Caco-2 (cell line): ENCODE data around the gene SLC4A7. TPM values are rescaled to one million over a fixed set of nuclear protein-coding genes. Genes with fewer than 3 reads are reported as not detected.
"Not testable (repeated sequence)": the region's sequence is repeated elsewhere in the genome, so short reads cannot be mapped to it uniquely, and the experiment has no call there.

ENCODE experiments used
- BruUV-seq: library from RNA; stranded (reverse); fragments of 400-500 nt; replicated peaks from 2 replicates; lab custom pipeline; 2021; lab: Mats Ljungman, UMichigan
- CTCF ChIA-PET: fragments of 300-600 bp; sonication (Branson Sonifier 250); formaldehyde crosslinking; loops from one replicate; lab custom pipeline; 2022; ENCODE audit warnings: antibody characterized with exemption; lab: Charles Lee
- POLR2A ChIA-PET: fragments of 300-600 bp; sonication (Branson Sonifier 250); formaldehyde crosslinking; loops from one replicate; lab custom pipeline; 2022; ENCODE audit warnings: antibody characterized with exemption; lab: Charles Lee
- DNase-seq, 2 experiments: peaks; one replicate each; pipeline versions ENCODE4 v3.0.0 to v3.0.0-alpha.2; 2020 to 2022
- H3K27me3 ChIP-seq: replicated peaks from 2 replicates; pipeline ENCODE4 v1.6.0; 2011; ENCODE audit warnings: low read length; ENCODE audit not compliant: control insufficient read depth, insufficient read depth
- H3K36me3 ChIP-seq: 2 replicates; pipeline ENCODE4 v1.5.1; 2011; ENCODE audit warnings: low read length; ENCODE audit not compliant: control insufficient read depth, insufficient read depth
- H3K4me1 ChIP-seq: fragments of 250-450 bp; sonication (Bioruptor Pico); 2 replicates; pipeline ENCODE4 v1.5.1; 2020; ENCODE audit warnings: mild to moderate bottlenecking
- H3K4me3 ChIP-seq: 2 replicates; pipeline ENCODE4 v1.5.1; 2011; ENCODE audit warnings: low read depth, mild to moderate bottlenecking, control low read depth, low read length
- H3K9me3 ChIP-seq: fragments of 250-450 bp; sonication (Bioruptor Pico); 2 replicates; pipeline ENCODE4 v1.5.1; 2020; ENCODE audit warnings: mild to moderate bottlenecking, moderate library complexity
- H3K27ac Mint-ChIP-seq: one replicate; pipeline ENCODE4 v1.8.0; 2022; ENCODE audit warnings: mixed read lengths; ENCODE audit not compliant: unreplicated experiment
- H3K27me3 Mint-ChIP-seq: one replicate; pipeline ENCODE4 v1.8.0; 2022; ENCODE audit warnings: mixed read lengths; ENCODE audit not compliant: insufficient read depth, unreplicated experiment
- H3K36me3 Mint-ChIP-seq: one replicate; pipeline ENCODE4 v1.8.0; 2022; ENCODE audit warnings: mild to moderate bottlenecking, mixed read lengths; ENCODE audit not compliant: insufficient read depth, unreplicated experiment
- H3K4me1 Mint-ChIP-seq: one replicate; pipeline ENCODE4 v1.8.0; 2022; ENCODE audit warnings: low read depth, mixed read lengths; ENCODE audit not compliant: unreplicated experiment
- H3K4me3 Mint-ChIP-seq: one replicate; pipeline ENCODE4 v1.8.0; 2022; ENCODE audit warnings: mild to moderate bottlenecking, moderate library complexity, mixed read lengths; ENCODE audit not compliant: unreplicated experiment
- H3K9me3 Mint-ChIP-seq: one replicate; pipeline ENCODE4 v1.8.0; 2022; ENCODE audit warnings: mixed read lengths; ENCODE audit not compliant: unreplicated experiment
- intact Hi-C: fragments of 100-400 bp; cut with micrococcal nuclease; formaldehyde crosslinking; loops from one replicate; pipeline ENCODE4 v1.10.0; 2022; ENCODE audit not compliant: unreplicated experiment
- total RNA-seq: library from RNA; stranded (reverse); gene quantifications from 2 replicates; pipeline ENCODE4 v1.2.3, GENCODE V29; 2022
- TF ChIP-seq, protein P1 (sequence below), 2 experiments: fragments of 200-600 bp in 1 of 2; IDR thresholded peaks; 1 replicate in 1 of 2; 2 replicates in 1 of 2; pipeline versions ENCODE4 v1.5.1 to v1.8.0; 2011 to 2022; ENCODE audit warnings: antibody characterized with exemption in 1 of 2, control low read depth in 1 of 2, inconsistent platforms in 1 of 2, low read depth in 1 of 2, low read length in 1 of 2, mild to moderate bottlenecking in 1 of 2, moderate library complexity in 1 of 2; ENCODE audit not compliant: insufficient read depth in 1 of 2, severe bottlenecking in 1 of 2, unreplicated experiment in 1 of 2

Gene SLC4A7
- total RNA-seq, 1 experiment from 2014 or later, result 14.9 TPM

DNA sequence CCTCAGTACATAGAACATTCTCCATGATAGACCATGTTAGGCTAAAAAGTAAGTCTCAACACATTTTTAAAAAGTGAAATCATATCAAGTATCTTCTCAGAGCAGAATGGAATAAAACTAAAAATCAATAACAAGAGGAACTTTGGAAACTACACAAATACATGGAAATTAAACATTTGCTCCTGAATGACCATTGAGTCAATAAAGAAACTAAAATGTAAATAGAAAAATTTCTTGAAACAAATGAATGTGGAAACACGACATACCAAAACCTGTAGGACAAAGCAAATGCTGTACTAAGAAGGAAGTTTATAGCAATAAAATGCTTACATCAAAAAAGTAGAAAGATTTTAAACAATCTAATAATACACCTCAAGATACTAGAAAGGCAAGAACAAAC, 148.6 kb downstream of the SLC4A7 start:
- ChIA-PET POLR2A (no interaction called here), CTCF (no interaction called here)
- Histone ChIP-seq H3K4me1 (no peaks in the 10 kb centered on the region), H3K9me3 (no peaks in the 10 kb centered on the region), H3K36me3 (no peaks in the 10 kb centered on the region), H3K4me3 (no peak overlapping the region), H3K27me3 (no peaks in the 10 kb centered on the region)
- H3K4me3 Mint-ChIP-seq, result no peak overlapping the region
- TF ChIP-seq, protein P1, sequence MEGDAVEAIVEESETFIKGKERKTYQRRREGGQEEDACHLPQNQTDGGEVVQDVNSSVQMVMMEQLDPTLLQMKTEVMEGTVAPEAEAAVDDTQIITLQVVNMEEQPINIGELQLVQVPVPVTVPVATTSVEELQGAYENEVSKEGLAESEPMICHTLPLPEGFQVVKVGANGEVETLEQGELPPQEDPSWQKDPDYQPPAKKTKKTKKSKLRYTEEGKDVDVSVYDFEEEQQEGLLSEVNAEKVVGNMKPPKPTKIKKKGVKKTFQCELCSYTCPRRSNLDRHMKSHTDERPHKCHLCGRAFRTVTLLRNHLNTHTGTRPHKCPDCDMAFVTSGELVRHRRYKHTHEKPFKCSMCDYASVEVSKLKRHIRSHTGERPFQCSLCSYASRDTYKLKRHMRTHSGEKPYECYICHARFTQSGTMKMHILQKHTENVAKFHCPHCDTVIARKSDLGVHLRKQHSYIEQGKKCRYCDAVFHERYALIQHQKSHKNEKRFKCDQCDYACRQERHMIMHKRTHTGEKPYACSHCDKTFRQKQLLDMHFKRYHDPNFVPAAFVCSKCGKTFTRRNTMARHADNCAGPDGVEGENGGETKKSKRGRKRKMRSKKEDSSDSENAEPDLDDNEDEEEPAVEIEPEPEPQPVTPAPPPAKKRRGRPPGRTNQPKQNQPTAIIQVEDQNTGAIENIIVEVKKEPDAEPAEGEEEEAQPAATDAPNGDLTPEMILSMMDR (IDR thresholded peaks at IDR 0.05; ENCODE audit: insufficient read depth in 1 of 2, low read depth in 1 of 2, low read length in 1 of 2, severe bottlenecking in 1 of 2, unreplicated experiment in 1 of 2), result no peak
- no TSS peak for BruUV-seq
- H3K27me3 Mint-ChIP-seq, result no peaks in the 10 kb centered on the region
- no peak for DNase-seq
- no peaks in the 10 kb centered on the region for H3K36me3 Mint-ChIP-seq
- H3K9me3 Mint-ChIP-seq, result no peaks in the 10 kb centered on the region
- intact Hi-C loops, result no loop called here
- no peak overlapping the region for H3K27ac Mint-ChIP-seq
- H3K4me1 Mint-ChIP-seq, result no peaks in the 10 kb centered on the region

DNA sequence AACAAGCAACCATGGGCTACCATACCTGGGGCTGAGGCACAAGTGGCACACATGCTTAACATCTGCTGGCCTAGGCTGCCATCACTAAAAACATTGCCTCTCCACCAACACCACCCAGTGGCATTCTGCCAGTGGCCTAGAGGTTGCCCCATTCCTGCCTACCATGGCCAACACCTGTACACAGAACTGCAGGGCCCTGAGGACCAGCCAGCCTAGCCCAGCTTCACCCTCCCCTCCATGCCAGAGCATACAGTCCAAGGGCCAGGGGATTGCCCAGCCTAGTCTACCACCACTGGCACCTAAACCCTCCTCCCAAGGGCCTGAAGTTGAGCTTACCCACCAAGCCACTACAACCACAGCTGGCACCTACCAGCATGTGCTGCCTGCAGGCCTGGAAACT, 150.3 kb downstream of the SLC4A7 start:
- TF ChIP-seq, protein P1 (IDR thresholded peaks at IDR 0.05; ENCODE audit: insufficient read depth in 1 of 2, low read depth in 1 of 2, low read length in 1 of 2, severe bottlenecking in 1 of 2, unreplicated experiment in 1 of 2), result no peak
- peaks cover 3% of the 10 kb centered on the region for H3K9me3 Mint-ChIP-seq
- Histone ChIP-seq H3K4me3 (no peak overlapping the region), H3K27me3 (no peaks in the 10 kb centered on the region), H3K4me1 (no peaks in the 10 kb centered on the region), H3K36me3 (no peaks in the 10 kb centered on the region), H3K9me3 (no peaks in the 10 kb centered on the region)
- no TSS peak for BruUV-seq
- H3K4me1 Mint-ChIP-seq, result no peaks in the 10 kb centered on the region
- H3K27ac Mint-ChIP-seq, result no peak overlapping the region
- no peak for DNase-seq
- H3K36me3 Mint-ChIP-seq, result no peaks in the 10 kb centered on the region
- POLR2A ChIA-PET, result no interaction called here
- H3K27me3 Mint-ChIP-seq, result no peaks in the 10 kb centered on the region
- intact Hi-C loops, result no loop called here
- H3K4me3 Mint-ChIP-seq, result no peak overlapping the region
- CTCF ChIA-PET, result no interaction called here

DNA sequence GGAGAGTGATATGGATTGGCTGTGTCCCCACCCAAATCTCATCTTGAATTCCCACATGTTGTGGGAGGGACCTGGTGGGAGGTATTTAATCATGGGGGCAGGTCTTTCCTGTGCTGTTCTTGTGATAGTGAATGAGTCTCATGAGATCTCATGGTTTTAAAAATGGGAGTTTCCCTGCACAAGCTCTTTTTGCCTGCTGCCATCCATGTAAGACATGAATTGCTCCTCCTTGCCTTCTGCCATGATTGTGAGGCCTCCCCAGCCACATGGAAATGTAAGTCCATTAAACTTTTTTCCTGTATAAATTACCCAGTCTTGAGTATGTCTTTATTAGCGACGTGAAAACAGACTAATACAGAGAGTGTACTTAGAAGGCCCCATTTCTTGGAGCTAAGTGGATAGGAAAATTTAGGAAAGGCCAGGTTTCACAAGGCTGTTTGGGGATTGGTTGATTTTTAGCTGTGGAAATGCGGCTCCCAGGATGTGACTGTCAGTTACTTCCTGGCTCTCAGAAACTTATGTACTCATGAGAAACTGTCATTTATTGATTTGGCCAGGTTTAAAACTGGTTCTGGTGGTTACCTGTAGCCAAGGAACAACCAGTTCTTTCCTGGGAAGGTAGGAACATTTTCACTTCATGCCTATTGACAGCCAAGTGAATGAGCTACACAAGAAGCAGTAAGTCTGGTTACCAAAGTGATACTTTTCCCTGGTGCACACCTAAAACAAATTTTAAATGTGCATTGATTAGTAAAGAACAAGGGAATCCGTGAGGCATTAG, 155.0 kb downstream of the SLC4A7 start:
- H3K36me3 Mint-ChIP-seq, H3K27me3 ChIP-seq, H3K4me1 ChIP-seq, H3K4me3 ChIP-seq, H3K36me3 ChIP-seq, H3K27ac Mint-ChIP-seq, DNase-seq, H3K9me3 ChIP-seq, intact Hi-C loops, H3K4me3 Mint-ChIP-seq, H3K4me1 Mint-ChIP-seq, H3K27me3 Mint-ChIP-seq, BruUV-seq, POLR2A ChIA-PET, CTCF ChIA-PET: not testable (repeated sequence)
- H3K9me3 Mint-ChIP-seq, result peaks cover 13% of the 10 kb centered on the region
